ENCODE data around the gene TTC9B. TPM values are rescaled to one million over a fixed set of nuclear protein-coding genes. Genes with fewer than 3 reads are reported as not detected.

Gene TTC9B
- total and polyA plus RNA-seq, 2 of the 4 experiments (the other 2 are of a cell fraction): not detected

DNA sequence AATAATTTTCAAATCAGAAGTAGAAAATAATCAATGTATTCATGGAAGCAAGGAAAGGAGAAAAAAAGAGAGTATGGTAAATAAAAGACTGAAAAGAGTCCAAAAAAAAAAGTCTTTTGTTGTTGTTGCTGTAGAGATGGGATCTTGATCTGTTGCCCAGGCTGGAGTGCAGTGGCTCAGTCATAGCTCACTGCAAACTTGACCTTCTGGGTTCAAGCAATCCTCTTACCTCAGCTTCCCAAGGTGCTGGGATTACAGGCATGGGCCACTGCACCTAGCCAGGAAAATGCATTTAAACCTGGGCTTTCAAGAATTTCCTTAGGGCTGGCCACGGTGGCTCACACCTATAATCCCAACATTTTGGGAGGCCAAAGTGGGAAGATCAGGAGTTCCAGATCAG, 33.9 kb downstream of the TTC9B start:
- H3K27me3 ChIP-seq (ENCODE audit: control insufficient read depth, insufficient read depth, low read length): no peaks in the 10 kb centered on the region; the same call in 1 of the 2 replicates
- no peak overlapping the region for H3K27ac ChIP-seq (ENCODE audit: insufficient read depth, low read length)
- H2BK5ac ChIP-seq (ENCODE audit: low read depth, low read length, poor library complexity, severe bottlenecking): no peak overlapping the region
- H4K8ac ChIP-seq (ENCODE audit: low read depth in 2 of 2, low read length in 2 of 2): no peak overlapping the region
- no peak overlapping the region for H2BK120ac ChIP-seq (ENCODE audit: low read depth, low read length)
- H3K4me1 ChIP-seq (ENCODE audit: control insufficient read depth, insufficient read depth, low read length): no peaks in the 10 kb centered on the region
- no TSS peak for BruUV-seq (replicated peaks)
- CTCF ChIA-PET: no interaction called here
- no peak overlapping the region for H3K4ac ChIP-seq (ENCODE audit: low read depth, low read length)
- intact Hi-C loops (cut with micrococcal nuclease) (no loop called here), in situ Hi-C loops (cut with MboI; ENCODE audit: low sequenced_read_pairs) (no loop called here), dilution Hi-C loops (cut with HindIII; ENCODE audit: low sequenced_read_pairs, unreplicated experiment) (no loop called here)
- H4K20me1 ChIP-seq (ENCODE audit: insufficient read depth, low read length): no peaks in the 10 kb centered on the region
- no peaks in the 10 kb centered on the region for H3K9me1 ChIP-seq (ENCODE audit: insufficient read depth, low read length)
- H2AK9ac ChIP-seq (replicated peaks; ENCODE audit: low read depth, low read length, poor library complexity): no peak overlapping the region
- TF ChIP-seq CHD1 (IDR thresholded peaks at IDR 0.05; ENCODE audit: low read depth, low read length): no peak
- no peak for TF ChIP-seq MXI1 (IDR thresholded peaks at IDR 0.05; ENCODE audit: borderline replicate concordance, low read depth, low read length)
- TF ChIP-seq RFX5 (IDR thresholded peaks at IDR 0.05; ENCODE audit: low read depth, low read length): no peak
- TF ChIP-seq MAFK (IDR thresholded peaks at IDR 0.05; ENCODE audit: low read depth, low read length): no peak
- no peak for TF ChIP-seq SMC3 (IDR thresholded peaks at IDR 0.05; ENCODE audit: low read depth, low read length)
- TF ChIP-seq, protein P1, sequence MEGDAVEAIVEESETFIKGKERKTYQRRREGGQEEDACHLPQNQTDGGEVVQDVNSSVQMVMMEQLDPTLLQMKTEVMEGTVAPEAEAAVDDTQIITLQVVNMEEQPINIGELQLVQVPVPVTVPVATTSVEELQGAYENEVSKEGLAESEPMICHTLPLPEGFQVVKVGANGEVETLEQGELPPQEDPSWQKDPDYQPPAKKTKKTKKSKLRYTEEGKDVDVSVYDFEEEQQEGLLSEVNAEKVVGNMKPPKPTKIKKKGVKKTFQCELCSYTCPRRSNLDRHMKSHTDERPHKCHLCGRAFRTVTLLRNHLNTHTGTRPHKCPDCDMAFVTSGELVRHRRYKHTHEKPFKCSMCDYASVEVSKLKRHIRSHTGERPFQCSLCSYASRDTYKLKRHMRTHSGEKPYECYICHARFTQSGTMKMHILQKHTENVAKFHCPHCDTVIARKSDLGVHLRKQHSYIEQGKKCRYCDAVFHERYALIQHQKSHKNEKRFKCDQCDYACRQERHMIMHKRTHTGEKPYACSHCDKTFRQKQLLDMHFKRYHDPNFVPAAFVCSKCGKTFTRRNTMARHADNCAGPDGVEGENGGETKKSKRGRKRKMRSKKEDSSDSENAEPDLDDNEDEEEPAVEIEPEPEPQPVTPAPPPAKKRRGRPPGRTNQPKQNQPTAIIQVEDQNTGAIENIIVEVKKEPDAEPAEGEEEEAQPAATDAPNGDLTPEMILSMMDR (conservative IDR thresholded peaks at IDR 0.05; ENCODE audit: low read depth, low read length): no peak
- no peak for TF ChIP-seq MAZ (IDR thresholded peaks at IDR 0.05; ENCODE audit: borderline replicate concordance, low read depth, low read length)
- TF ChIP-seq NFE2L2 (IDR thresholded peaks at IDR 0.05; ENCODE audit: low read depth, low read length): no peak
- no peak for TF ChIP-seq CEBPB (IDR thresholded peaks at IDR 0.05; ENCODE audit: low read depth, low read length)
- TF ChIP-seq, protein P2, sequence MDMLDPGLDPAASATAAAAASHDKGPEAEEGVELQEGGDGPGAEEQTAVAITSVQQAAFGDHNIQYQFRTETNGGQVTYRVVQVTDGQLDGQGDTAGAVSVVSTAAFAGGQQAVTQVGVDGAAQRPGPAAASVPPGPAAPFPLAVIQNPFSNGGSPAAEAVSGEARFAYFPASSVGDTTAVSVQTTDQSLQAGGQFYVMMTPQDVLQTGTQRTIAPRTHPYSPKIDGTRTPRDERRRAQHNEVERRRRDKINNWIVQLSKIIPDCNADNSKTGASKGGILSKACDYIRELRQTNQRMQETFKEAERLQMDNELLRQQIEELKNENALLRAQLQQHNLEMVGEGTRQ (IDR thresholded peaks at IDR 0.05; ENCODE audit: low read depth, low read length): no peak
- TF ChIP-seq, protein P3, sequence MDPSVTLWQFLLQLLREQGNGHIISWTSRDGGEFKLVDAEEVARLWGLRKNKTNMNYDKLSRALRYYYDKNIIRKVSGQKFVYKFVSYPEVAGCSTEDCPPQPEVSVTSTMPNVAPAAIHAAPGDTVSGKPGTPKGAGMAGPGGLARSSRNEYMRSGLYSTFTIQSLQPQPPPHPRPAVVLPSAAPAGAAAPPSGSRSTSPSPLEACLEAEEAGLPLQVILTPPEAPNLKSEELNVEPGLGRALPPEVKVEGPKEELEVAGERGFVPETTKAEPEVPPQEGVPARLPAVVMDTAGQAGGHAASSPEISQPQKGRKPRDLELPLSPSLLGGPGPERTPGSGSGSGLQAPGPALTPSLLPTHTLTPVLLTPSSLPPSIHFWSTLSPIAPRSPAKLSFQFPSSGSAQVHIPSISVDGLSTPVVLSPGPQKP (IDR thresholded peaks at IDR 0.05; ENCODE audit: borderline replicate concordance, low read depth, low read length): no peak
- TF ChIP-seq POLR2A (IDR thresholded peaks at IDR 0.05; ENCODE audit: low read depth, low read length): no peak
- no peak for TF ChIP-seq RCOR1 (IDR thresholded peaks at IDR 0.05; ENCODE audit: insufficient replicate concordance, low read length)
- no peak for TF ChIP-seq FOS (IDR thresholded peaks at IDR 0.05; ENCODE audit: low read depth, low read length)
- TF ChIP-seq RAD21 (IDR thresholded peaks at IDR 0.05; ENCODE audit: low read length): no peak
- no peak for TF ChIP-seq BHLHE40 (IDR thresholded peaks at IDR 0.05; ENCODE audit: low read depth, low read length)
- no peak overlapping the region for H3K9ac ChIP-seq (ENCODE audit: low read depth, low read length)
- H2AFZ ChIP-seq (replicated peaks; ENCODE audit: low read length, poor library complexity): no peak overlapping the region
- H2BK20ac ChIP-seq (ENCODE audit: low read depth, low read length): no peak overlapping the region
- no peak overlapping the region for H2BK15ac ChIP-seq (ENCODE audit: low read depth, low read length)
- H3K56ac ChIP-seq (ENCODE audit: extremely low read depth, insufficient read depth, low read length): no peak overlapping the region
- DNase-seq (no peak), ATAC-seq (ENCODE audit: low read depth) (no peak)
- no peaks in the 10 kb centered on the region for H3K9me3 ChIP-seq (ENCODE audit: control insufficient read depth, insufficient read depth, low read length)
- no peaks in the 10 kb centered on the region for H3K79me1 ChIP-seq (ENCODE audit: low read depth in 1 of 2, low read length in 2 of 2)
- no peak overlapping the region for H2AK5ac ChIP-seq (ENCODE audit: low read depth, low read length)
- no peak overlapping the region for H3K23ac ChIP-seq (ENCODE audit: low read depth, low read length)
- H3K36me3 ChIP-seq (ENCODE audit: control insufficient read depth, insufficient read depth, low read length): no peaks in the 10 kb centered on the region
- no peak overlapping the region for H3K4me2 ChIP-seq (ENCODE audit: low read depth, low read length)
- H3K14ac ChIP-seq (replicated peaks; ENCODE audit: low read depth, low read length): no peak overlapping the region
- H3K18ac ChIP-seq (ENCODE audit: low read depth, low read length): no peak overlapping the region
- WGBS, 2 experiments (ENCODE audit: extremely low coverage in 2 of 2, insufficient read length in 1 of 2): no CpG with 5 or more reads among the region's 1 CpG
- H4K5ac ChIP-seq (ENCODE audit: low read depth, low read length): no peak overlapping the region
- POLR2A ChIA-PET (ENCODE audit: unreplicated experiment): interaction anchor here (0.6 kb wide), 1 partner anchor 97 kb away, joined by 3 read pairs; no protein-coding TSS in a partner anchor
- H3K4me3 ChIP-seq (ENCODE audit: insufficient read depth, low read depth, low read length): no peak overlapping the region
- H4K91ac ChIP-seq (ENCODE audit: insufficient read depth, low read depth, low read length): no peak overlapping the region
